H9 (cell line): ENCODE measurements around the gene ERICH6. TPM values are rescaled to one million over a fixed set of nuclear protein-coding genes. Genes with fewer than 3 reads are reported as not detected.

ENCODE experiments used
- DNase-seq: peaks from one replicate; pipeline ENCODE4 v3.0.0-alpha.2; 2017
- H2AFZ ChIP-seq: one replicate; pipeline ENCODE4 v1.6.1; 2013; ENCODE audit warnings: mild to moderate bottlenecking, low read length, control low read depth, moderate library complexity
- H2AK5ac ChIP-seq: 2 replicates; pipeline ENCODE4 v1.6.1; 2013; ENCODE audit warnings: low read length, control low read depth, mixed read lengths; ENCODE audit not compliant: insufficient read length
- H2BK120ac ChIP-seq: one replicate; pipeline ENCODE4 v1.6.1; 2013; ENCODE audit warnings: low read depth, mild to moderate bottlenecking, low read length, control low read depth, inconsistent platforms; ENCODE audit not compliant: poor library complexity, severe bottlenecking
- H2BK12ac ChIP-seq: 2 replicates; pipeline ENCODE4 v1.6.1; 2013; ENCODE audit warnings: low read length, control low read depth, mixed read lengths, low read depth; ENCODE audit not compliant: insufficient read length
- H2BK15ac ChIP-seq: 2 replicates; pipeline ENCODE4 v1.6.1; 2013; ENCODE audit warnings: low read depth, low read length, control low read depth
- H2BK20ac ChIP-seq: one replicate; pipeline ENCODE4 v1.6.1; 2013; ENCODE audit warnings: low read depth, mild to moderate bottlenecking, low read length, control low read depth, inconsistent platforms; ENCODE audit not compliant: poor library complexity, severe bottlenecking
- H2BK5ac ChIP-seq: 2 replicates; pipeline ENCODE4 v1.6.1; 2013; ENCODE audit warnings: low read length, control low read depth, mixed read lengths; ENCODE audit not compliant: insufficient read length
- H3K14ac ChIP-seq: 2 replicates; pipeline ENCODE4 v1.6.1; 2013; ENCODE audit warnings: low read length, control low read depth; ENCODE audit not compliant: insufficient read depth
- H3K18ac ChIP-seq: 2 replicates; pipeline ENCODE4 v1.6.1; 2013; ENCODE audit warnings: low read depth, mild to moderate bottlenecking, mixed read lengths, low read length, control low read depth; ENCODE audit not compliant: insufficient read length
- H3K23ac ChIP-seq: 2 replicates; pipeline ENCODE4 v1.6.1; 2013; ENCODE audit warnings: low read length, control low read depth, mixed read lengths, low read depth; ENCODE audit not compliant: insufficient read length
- H3K23me2 ChIP-seq: 2 replicates; pipeline ENCODE4 v1.6.1; 2013; ENCODE audit warnings: low read depth, mild to moderate bottlenecking, mixed read lengths, low read length, control low read depth; ENCODE audit not compliant: insufficient read length, poor library complexity, severe bottlenecking
- H3K27ac ChIP-seq: 2 replicates; pipeline ENCODE4 v1.5.1; 2013; ENCODE audit warnings: low read length, control low read depth, mixed read lengths, low read depth; ENCODE audit not compliant: insufficient read length
- H3K27me3 ChIP-seq: 2 replicates; pipeline ENCODE4 v1.6.1; 2013; ENCODE audit warnings: low read length, control low read depth, inconsistent platforms; ENCODE audit not compliant: insufficient read depth
- H3K4ac ChIP-seq: 2 replicates; pipeline ENCODE4 v1.6.1; 2013; ENCODE audit warnings: low read depth, mild to moderate bottlenecking, control low read depth, inconsistent platforms, low read length, moderate library complexity
- H3K4me1 ChIP-seq: 2 replicates; pipeline ENCODE4 v1.6.1; 2013; ENCODE audit warnings: low read length, control low read depth, inconsistent platforms; ENCODE audit not compliant: insufficient read depth
- H3K4me2 ChIP-seq: 2 replicates; pipeline ENCODE4 v1.6.1; 2013; ENCODE audit warnings: low read length, control low read depth, mixed read lengths; ENCODE audit not compliant: insufficient read length, insufficient read depth
- H3K56ac ChIP-seq: 2 replicates; pipeline ENCODE4 v1.6.1; 2013; ENCODE audit warnings: low read depth, mild to moderate bottlenecking, mixed read lengths, low read length, control low read depth; ENCODE audit not compliant: insufficient read length
- H3K79me1 ChIP-seq: 2 replicates; pipeline ENCODE4 v1.6.1; 2013; ENCODE audit warnings: low read depth, mild to moderate bottlenecking, moderate library complexity, low read length, control low read depth, inconsistent platforms; ENCODE audit not compliant: insufficient read depth, poor library complexity, severe bottlenecking
- H3K79me2 ChIP-seq: 2 replicates; pipeline ENCODE4 v1.6.1; 2013; ENCODE audit warnings: low read length, control low read depth, inconsistent platforms; ENCODE audit not compliant: insufficient read depth
- H3K9ac ChIP-seq: 2 replicates; pipeline ENCODE4 v1.6.1; 2013; ENCODE audit warnings: low read length, control low read depth, mixed read lengths; ENCODE audit not compliant: insufficient read length; ENCODE audit errors: extremely low read depth
- H3K9me3 ChIP-seq: one replicate; pipeline ENCODE4 v1.6.1; 2013; ENCODE audit warnings: low read depth, low read length, inconsistent platforms; ENCODE audit not compliant: control insufficient read depth
- H3T11ph ChIP-seq: one replicate; pipeline ENCODE4 v1.6.1; 2013; ENCODE audit warnings: mild to moderate bottlenecking, low read length, control low read depth, inconsistent platforms
- H4K20me1 ChIP-seq: one replicate; pipeline ENCODE4 v1.6.1; 2013; ENCODE audit not compliant: control insufficient read depth, insufficient read length, insufficient read depth
- H4K5ac ChIP-seq: 2 replicates; pipeline ENCODE4 v1.6.1; 2013; ENCODE audit warnings: low read depth, mild to moderate bottlenecking, mixed read lengths, low read length, control low read depth; ENCODE audit not compliant: insufficient read length
- H4K8ac ChIP-seq: replicated peaks from 2 replicates; pipeline ENCODE4 v1.6.1; 2013; ENCODE audit warnings: low read length, control low read depth, mixed read lengths, low read depth; ENCODE audit not compliant: insufficient read length
- H4K91ac ChIP-seq: 2 replicates; pipeline ENCODE4 v1.6.1; 2013; ENCODE audit warnings: low read depth, mild to moderate bottlenecking, moderate library complexity, mixed read lengths, low read length, control low read depth; ENCODE audit not compliant: insufficient read length
- H3K27ac Mint-ChIP-seq, 3 experiments: 2 replicates in 2 of 3; 3 replicates in 1 of 3; pipeline ENCODE4 v1.8.0; 2020 to 2021; ENCODE audit warnings: mixed read lengths in 3 of 3, mild to moderate bottlenecking in 1 of 3, moderate library complexity in 1 of 3
- H3K27me3 Mint-ChIP-seq: 2 replicates; pipeline ENCODE4 v1.8.0; 2021; ENCODE audit warnings: low read depth, mild to moderate bottlenecking, moderate library complexity, mixed read lengths
- H3K36me3 Mint-ChIP-seq, 3 experiments: 2 replicates in 2 of 3; 3 replicates in 1 of 3; pipeline ENCODE4 v1.8.0; 2020 to 2021; ENCODE audit warnings: low read depth in 3 of 3, mixed read lengths in 3 of 3; ENCODE audit not compliant: insufficient read depth in 1 of 3
- H3K4me1 Mint-ChIP-seq, 2 experiments: 2 replicates each; pipeline ENCODE4 v1.8.0; 2020; ENCODE audit warnings: mixed read lengths in 2 of 2
- H3K4me3 Mint-ChIP-seq, 2 experiments: 2 replicates in 1 of 2; 3 replicates in 1 of 2; pipeline ENCODE4 v1.8.0; 2020 to 2021; ENCODE audit warnings: mild to moderate bottlenecking in 2 of 2, mixed read lengths in 2 of 2, moderate library complexity in 1 of 2
- H3K9me3 Mint-ChIP-seq, 2 experiments: 2 replicates in 1 of 2; 3 replicates in 1 of 2; pipeline ENCODE4 v1.8.0; 2020; ENCODE audit warnings: mild to moderate bottlenecking in 2 of 2, mixed read lengths in 2 of 2, moderate library complexity in 1 of 2
- CTCF ChIP-seq: fragments of 200-600 bp; sonication (generic); conservative IDR thresholded peaks from 3 replicates; pipeline ENCODE4 v1.8.0; 2021; ENCODE audit warnings: antibody characterized with exemption, mild to moderate bottlenecking
- WGBS: extraction: QIAGEN DNeasy Blood & Tissue Kit; methylation state at CpG from one replicate; pipeline ENCODE4 v1.1.7; 2013; ENCODE audit warnings: missing lambda C conversion rate, low lambda C conversion rate, mixed read lengths; ENCODE audit not compliant: insufficient read length; ENCODE audit errors: extremely low coverage; 5-methylcytosine and 5-hydroxymethylcytosine counted together
- total RNA-seq: library from RNA; stranded (reverse); gene quantifications from 2 replicates; pipeline ENCODE4 v1.2.1, GENCODE V29; 2021

Gene ERICH6
- total RNA-seq, 1 experiment from 2014 or later = not detected

GRCh38 chr3:150720444-150720843 lies 16.7 kb upstream of the ERICH6 start:
- Mint-ChIP-seq H3K27ac (no peak overlapping the region), H3K36me3 (peaks cover 0 to 4% (median 0%) of the 10 kb centered on the region in 3 experiments; a peak in 2 of 7 replicates), H3K27me3 (no peaks in the 10 kb centered on the region), H3K4me1 (no peaks in the 10 kb centered on the region), H3K9me3 (peaks cover 5 to 10% of the 10 kb centered on the region in 2 experiments; a peak in 1 of 5 replicates), H3K4me3 (no peak overlapping the region)
- Histone ChIP-seq H4K91ac (no peak overlapping the region), H3K79me1 (no peaks in the 10 kb centered on the region), H2BK120ac (no peak overlapping the region), H4K5ac (no peak overlapping the region), H3K9me3 (no peaks in the 10 kb centered on the region), H3K4me2 (no peak overlapping the region), H3K4me1 (no peaks in the 10 kb centered on the region), H3K14ac (no peak overlapping the region), H4K8ac (no peak overlapping the region), H3K27ac (no peak overlapping the region), H3K4ac (no peak overlapping the region), H2BK15ac (no peak overlapping the region), H3K23me2 (no peaks in the 10 kb centered on the region), H2BK20ac (no peak overlapping the region), H3K23ac (no peak overlapping the region), H3T11ph (no peak overlapping the region), H2BK5ac (no peak overlapping the region), H2AFZ (no peak overlapping the region), H4K20me1 (no peaks in the 10 kb centered on the region), H3K18ac (no peak overlapping the region), H3K79me2 (no peaks in the 10 kb centered on the region), H2AK5ac (no peak overlapping the region), H3K9ac (no peak overlapping the region), H3K56ac (no peak overlapping the region), H2BK12ac (no peak overlapping the region), H3K27me3 (no peaks in the 10 kb centered on the region)
- no CpG with 5 or more reads among the region's 3 CpGs for WGBS
- DNase-seq = no peak
- no peak for TF ChIP-seq CTCF
